ENCODE measurements around the gene PA2G4.

DNA sequence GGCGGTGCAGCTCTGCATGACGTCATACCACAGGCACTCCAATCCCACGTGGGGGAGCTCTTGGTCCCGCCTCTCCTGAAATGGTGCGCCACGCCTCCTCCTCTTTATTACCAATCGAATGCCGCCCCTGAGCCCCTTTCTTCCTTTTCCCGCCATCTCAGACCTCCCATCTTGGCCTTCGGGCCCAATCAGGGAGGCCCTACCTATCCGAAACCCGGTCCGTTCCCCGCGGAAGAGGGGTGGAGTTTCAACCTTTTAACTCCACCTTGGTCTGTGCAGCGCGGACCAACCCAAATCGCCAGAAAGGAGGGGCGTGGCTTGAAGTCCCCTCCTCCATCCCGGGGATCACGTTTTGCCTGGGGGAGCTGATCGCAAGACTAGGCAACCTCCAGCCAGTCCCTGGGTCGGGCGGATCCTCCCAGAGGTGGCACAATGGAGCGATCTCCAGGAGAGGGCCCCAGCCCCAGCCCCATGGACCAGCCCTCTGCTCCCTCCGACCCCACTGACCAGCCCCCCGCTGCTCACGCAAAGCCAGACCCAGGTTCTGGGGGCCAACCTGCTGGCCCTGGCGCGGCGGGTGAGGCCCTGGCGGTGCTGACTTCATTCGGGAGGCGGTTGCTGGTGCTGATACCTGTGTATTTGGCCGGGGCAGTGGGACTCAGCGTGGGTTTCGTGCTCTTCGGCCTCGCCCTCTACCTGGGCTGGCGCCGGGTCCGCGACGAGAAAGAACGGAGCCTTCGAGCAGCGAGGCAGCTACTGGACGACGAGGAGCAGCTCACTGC lies 23.7 kb downstream of the PA2G4 start, which contains the start of gene ESYT1:
- TF ChIP-seq ZNF384 (IDR thresholded peaks at IDR 0.05) (no peak), FOXK2 (IDR thresholded peaks at IDR 0.05) (no peak)
